Activated CD4-positive, alpha-beta T cell treated with anti-CD3 and anti-CD28 coated beads, Interleukin-2, amount 50 U/mL, for 16 hours (primary cell): ENCODE results near the gene SEMA6D.
"Not testable (repeated sequence)": the region's sequence is repeated elsewhere in the genome, so short reads cannot be mapped to it uniquely, and the experiment has no call there.

ENCODE experiments used
- DNase-seq: peaks from one replicate; pipeline ENCODE4 v3.0.0-alpha.2; 2020

Gene SEMA6D

DNA sequence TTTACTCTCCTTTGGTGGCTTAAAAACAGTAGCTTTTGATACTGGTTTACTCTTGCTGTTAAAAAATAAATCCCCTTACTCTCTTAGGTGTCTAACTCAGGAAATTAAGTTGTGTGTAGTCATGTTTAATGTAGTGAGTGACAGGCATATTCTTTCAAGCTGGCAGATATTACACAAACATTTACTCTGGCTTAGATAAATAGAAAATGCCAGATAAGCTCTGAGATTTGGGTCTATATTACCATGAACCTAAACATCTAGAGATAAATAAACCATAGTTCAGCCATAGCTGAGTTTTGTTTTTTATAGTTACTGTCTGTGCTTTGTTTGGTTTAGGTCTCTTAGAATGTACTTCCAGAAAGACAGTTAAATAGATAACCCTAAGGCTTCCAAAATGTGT is 2.4 kb downstream of the SEMA6D start:
- no peak for DNase-seq

DNA sequence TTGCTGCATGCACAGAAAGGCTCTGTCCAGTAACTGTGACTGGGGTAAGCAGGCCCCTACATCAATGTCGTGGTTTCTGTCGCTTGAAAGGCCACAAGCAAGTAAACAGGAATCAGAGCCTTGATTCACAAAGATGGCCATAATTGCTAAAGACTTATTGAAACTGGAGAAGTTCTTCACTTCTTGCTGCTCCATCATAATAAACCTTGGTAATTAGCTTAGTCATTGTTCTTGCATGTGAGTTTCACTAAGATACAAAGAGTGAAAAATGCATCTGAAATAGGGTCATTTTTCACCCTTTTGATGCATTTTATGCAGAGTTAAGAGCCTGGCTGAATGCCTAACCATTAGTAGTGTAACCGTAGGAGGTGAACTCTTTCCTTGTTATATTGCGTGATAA is 3.2 kb downstream of the SEMA6D start:
- DNase-seq: no peak

DNA sequence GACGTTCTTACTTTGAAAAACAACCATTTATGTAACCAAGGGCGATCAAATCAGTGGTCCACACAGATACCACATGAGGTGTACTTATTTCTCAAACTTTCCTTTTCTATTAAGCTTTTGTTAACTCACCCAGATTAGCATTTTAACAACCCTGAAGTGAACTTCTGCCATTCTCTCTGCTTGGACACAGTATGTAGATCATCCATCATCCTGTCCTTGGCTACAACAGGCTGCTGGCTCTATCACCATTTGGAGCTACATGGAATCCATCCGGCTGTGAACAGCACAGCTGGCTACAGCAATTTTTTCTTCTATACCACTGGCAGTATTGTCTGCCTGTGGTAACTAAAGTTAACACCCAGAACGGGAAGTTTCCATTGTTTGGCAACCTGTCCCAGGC is 4.4 kb downstream of the SEMA6D start:
- DNase-seq: no peak

DNA sequence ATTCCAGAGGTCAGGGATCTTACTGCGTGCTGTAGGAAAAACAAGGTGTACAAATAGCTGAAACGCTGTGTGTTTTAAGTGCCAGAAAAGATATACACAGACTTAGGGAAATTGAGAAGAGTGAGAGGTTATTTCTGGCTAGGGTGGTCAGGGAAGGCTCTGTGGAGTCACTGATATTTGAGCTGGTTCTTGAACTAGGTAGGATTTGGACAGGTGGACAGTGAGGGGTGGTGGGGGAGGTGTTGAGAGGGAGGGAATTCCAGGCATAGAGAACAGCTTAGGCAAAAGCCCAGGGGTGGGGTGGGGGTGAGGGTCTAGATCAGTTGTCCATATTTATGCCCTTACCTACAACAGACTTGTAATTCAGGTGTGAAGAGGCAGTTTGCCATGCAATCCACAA is 7.0 kb downstream of the SEMA6D start:
- DNase-seq: no peak

DNA sequence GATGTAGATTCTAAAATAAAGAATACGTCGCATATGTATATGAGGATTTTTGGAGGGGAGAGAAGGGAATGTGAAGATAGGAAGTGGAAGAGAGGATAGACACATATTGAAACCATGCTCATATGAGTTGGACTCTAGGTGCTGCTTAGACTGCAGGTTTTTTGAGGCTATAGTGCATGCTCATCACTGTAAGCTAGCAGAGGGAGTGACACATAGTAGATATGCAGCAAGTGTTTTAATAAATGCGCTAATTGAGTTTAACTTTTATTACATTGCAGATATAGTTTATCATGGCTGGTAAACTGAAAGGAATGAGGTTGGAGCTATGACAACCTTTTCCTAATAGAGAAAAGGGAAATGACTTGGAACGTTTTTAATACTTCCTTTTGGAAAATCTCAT is 7.7 kb downstream of the SEMA6D start:
- no peak for DNase-seq

DNA sequence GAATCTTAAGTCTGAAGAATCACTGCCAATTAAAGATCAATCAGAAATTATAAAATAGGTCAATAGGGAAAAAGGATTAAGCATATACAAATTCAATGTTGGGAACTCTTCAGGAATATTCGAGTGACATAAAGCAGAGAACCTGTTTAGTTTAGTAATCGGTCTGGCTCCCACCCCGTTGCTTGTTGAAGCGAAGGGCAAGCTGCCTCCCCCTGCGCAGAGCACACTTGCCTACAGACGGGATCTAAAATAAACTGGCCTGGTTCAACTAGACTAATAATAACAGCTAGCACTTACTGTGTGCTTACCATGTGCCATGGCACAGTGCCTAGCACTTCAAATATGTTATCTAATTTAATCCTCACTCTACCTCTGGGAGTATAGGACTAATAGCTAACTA is 8.6 kb downstream of the SEMA6D start:
- no peak for DNase-seq

DNA sequence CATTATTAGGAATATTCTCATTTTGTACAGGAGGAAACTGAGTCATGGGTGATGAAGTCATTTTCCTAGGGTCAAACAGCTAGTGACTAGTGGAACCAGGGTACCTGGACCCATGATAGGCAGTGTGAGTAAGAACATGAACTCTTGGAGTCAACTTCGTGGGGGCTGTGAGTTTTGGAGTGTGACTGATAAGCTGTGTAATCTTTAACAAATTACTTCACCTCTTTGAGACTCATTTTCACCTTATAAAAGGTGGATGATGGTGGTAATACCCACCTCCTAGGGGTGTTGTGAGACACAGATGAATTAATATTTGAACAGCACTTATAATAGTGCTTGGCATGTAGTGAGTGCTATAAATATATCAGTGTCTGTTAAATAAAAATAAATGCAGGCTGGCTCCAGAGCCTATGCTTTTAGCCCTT is 9.1 kb downstream of the SEMA6D start:
- no peak for DNase-seq

DNA sequence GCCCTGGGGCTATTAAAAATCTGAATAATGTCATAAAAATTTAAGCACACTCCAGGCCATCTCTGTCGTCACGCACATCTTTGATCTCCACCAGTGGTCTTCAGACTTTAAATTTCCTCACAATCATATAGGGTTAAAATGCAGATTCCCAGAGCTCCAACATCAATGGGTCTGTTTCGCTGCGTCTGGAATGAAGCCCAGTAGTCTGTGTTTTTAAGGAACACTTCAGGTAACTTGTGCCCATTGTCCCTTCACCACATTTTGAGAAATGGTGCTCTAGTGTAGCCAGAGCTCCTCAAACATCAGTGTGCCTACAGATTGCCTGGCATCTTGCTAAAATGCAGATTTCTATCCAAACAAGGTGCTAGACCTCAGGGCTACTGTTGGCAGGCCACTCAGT is 9.8 kb downstream of the SEMA6D start:
- DNase-seq: no peak

DNA sequence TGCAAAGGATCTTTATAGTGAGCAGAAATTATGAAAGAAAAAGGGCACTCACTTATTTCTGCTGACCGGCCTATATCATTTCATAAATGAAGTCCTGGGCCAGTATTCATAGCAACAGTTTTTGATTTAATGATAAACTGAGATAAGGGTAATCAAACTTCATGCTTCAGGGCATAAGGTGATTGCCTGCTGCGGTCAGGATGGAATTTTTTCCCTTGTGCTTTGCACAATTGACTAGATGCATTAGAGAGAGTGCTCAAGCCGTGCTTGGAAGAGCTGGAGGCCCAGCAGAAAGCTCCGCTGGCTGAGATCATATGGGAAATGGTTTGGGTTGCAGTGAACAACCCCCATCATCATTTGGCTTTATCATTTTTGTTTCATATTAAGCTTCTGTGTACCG is 10.4 kb downstream of the SEMA6D start:
- DNase-seq: no peak

DNA sequence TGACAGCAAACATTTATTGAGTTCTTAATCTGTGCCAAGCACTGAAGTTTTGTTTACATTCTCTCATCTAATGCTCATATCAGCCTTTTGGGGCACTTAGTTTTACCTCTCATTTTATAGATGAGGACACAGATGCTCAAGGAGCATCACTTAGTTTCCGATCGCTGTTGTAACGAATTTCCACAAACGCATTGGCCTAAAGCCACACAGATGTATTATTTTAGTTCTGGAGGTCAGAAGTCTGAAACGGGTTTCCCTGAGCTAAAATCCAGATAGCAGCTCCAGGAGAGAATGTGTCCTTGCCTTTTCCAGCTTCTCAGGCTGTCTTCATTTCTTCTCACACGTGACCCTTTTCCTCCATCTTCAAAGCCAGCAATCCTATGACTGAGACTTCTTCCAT is 11.1 kb downstream of the SEMA6D start:
- no peak for DNase-seq

DNA sequence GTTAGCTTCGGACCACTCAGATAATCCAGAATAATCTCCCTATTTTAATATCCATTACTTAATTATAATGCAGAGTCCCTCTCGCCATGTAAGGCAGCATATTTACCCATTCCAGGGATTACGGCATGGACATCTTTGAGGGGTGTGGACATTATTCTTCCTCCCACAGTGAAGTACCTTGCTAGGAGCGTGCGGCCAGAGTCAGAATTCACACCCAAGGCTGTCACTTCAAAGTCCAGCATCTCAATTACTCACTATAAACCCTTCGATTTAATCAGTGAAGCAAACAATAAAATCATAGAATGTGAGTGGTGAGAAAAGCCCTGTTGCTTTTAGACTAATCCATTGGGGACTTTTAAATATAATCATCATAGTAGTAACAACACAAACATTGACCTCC is 11.6 kb downstream of the SEMA6D start:
- no peak for DNase-seq

DNA sequence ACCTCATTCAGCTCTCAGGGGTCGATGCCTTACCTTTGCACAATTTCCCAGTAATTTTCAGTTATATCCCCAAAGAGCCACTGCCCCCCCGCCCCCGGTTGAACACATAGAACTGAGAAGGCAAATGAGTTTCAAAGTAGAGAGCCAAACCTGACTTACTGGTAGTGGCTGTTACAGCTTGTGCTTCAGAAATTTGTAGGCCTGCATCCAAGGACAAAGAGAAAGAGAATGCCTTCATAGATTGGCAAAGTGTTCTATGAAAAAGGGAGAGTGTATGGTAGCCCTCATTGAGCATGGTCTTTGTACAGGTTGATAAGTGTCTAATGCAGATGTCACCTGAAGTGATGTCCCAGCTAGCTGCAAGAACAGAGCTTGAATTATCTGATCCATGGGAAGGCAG is 13.9 kb downstream of the SEMA6D start:
- DNase-seq: no peak

DNA sequence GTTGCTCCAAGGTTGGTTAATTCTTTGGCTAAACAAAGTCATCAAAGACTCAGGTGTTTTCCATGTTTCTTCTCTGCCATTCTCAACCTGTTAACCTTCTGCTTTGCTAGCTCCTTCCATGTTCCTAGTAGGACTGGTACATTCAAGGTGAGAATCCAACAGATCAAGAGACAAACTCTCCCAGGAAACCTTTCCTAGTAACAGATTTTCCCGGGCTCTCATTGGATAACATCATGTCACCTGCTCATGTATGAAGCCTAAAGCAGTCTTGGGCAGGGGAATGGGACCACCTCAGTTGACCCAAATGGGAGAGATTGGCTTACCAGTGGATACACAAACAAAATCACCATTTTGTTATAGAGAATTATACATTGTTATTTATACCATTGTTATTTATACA is 14.9 kb downstream of the SEMA6D start:
- DNase-seq: no peak

DNA sequence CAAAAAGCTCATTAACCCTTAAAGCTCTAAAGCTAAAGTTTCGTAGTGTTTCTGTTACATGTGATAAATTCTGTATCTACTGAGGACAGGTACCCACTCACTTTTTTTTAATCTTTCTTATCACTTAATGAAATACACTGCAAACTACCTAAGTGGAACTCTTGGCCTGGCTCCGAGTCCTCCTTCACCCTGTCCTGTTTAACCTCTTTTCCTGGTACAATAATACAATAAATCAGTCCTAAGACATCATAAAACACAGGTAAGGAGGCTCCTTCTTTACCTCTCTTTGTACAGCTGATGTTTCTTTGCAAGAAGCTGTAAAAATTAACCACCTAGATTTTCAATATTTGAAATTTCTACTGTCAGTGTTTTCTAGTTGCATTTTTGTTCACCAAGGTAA is 15.8 kb downstream of the SEMA6D start:
- no peak for DNase-seq

DNA sequence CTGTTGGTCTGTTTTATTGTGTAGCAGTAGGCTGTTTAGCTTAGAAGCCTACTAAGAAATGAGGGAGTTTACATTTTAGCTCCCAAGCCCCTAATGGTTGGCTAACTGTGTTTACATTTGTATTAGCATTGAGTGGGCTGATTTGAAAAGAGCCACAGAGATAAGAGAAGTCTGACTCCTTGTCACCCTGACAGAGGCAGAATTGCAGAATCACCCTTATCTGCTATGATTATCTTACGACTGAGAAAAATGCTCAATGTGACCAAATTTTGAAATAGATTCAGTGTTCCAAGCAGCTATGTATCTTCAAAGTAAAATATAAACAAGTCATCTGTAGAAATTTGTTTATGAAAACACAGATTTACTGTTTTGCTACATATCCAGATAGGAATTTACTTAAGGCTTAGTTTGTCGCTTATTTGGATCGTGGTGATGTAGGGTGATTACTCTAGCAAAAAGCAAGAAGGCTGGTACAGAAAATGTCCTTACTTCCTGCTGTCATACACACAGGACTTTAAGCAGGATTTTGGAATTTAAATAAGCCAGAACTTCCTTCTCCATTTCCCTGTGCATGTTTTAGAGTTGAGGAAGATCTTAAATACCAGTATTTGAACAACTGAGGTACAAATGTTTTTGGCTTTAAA is 19.0 kb downstream of the SEMA6D start:
- DNase-seq: no peak

DNA sequence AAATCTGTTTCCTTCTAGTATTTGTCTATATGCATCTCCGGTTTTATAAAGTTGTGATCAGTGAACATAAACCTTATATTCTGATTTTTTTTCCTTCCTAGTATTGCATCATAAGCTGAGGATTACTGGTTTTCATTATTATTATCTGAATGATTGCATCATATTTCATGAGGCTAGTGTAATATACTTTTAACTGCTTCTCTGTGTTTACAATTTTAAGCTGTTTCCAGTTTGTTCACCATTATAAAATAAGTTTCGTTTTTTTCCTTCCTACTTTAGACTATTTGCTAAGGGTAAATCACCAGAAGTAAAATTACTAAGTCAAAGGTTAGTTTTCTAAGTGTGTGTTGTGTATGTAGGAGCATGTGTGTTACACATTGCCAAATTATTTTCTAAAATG is 20.2 kb downstream of the SEMA6D start:
- no peak for DNase-seq

DNA sequence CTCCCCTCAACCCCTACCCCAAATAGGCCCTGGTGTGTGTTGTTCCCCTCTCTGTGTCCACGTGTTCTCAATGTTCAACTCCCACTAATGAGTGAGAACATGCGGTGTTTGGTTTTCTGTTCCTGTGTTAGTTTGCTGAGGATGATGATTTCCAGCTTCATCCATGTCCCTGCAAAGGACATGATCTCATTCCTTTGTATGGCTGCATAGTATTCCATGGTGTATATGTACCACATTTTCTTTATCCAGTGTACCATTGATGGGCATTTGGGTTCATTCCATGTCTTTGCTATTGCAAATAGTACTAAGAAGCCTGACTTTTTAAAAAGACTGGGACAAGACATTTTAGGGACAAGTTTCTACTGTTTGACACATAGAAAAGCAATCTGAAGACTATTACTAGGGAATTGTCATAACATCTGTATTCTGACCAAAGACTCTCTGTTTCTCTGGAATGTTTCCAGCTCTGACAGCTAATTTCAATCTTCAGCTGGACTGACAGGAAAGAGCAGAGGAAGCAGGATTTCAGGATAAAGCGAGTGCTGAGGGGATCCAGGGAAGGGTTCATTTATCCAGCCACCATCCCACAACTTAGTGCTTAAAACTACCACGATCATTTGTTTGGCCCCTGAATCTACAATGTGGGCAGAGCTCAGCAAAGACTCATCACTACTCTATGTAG is 21.0 kb downstream of the SEMA6D start:
- DNase-seq: not testable (repeated sequence)

DNA sequence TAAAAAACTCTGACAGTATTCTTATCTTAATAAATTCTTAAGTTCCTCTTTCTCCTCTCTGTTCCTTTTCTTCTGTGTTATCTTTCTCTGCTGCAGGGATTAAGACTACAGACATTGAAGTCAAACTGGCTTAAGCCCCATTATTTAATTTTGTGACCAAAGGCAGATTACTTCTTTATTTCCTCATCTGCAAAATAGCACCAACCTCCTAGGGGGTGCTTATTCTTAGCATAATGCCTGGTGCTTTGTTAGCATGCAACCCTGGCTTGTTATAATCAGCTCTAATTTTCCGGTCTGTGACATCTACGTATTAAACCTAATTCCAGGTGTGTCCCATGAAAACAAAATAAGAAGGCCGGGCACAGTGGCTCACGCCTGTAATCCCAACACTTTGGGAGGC is 23.8 kb downstream of the SEMA6D start:
- DNase-seq: no peak

DNA sequence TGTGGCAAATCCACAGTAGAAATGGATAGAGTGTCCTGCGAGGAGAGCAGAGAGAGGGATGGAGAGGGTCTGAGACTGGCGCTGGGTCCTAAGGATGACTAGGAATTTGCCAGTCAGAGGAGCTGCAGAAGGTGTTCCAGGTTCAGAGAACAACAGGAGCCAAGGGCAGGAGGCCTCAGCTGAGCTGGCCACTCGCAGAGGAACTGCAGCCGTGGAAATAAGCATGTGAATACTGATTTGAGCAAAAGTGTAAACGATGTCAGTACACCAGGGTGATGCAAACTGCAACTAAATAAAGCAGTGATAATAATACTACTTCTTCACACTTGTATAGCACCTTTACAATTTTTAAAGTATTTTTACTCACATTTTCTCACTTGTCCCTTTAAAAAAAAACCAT is 24.6 kb downstream of the SEMA6D start:
- DNase-seq: no peak

DNA sequence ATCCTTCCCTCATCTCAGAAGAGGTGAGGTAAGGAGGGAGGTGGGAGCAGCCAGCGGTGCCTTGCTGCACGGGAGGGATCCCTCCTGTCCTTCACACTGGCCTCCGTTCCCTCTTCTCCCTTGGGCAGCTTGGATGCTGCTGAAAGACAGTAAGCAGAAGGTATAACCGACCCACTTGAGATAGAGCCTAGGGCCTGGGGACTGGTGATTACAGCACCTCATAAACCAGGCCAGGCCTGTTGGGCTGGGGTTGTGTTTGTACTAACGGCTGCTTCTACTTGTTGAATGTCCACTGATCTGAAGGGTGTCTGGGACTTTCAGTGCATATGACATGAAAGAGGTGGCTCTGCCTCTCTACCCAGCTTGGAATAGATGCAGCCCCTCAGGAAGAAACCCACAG is 25.0 kb downstream of the SEMA6D start:
- DNase-seq: no peak

DNA sequence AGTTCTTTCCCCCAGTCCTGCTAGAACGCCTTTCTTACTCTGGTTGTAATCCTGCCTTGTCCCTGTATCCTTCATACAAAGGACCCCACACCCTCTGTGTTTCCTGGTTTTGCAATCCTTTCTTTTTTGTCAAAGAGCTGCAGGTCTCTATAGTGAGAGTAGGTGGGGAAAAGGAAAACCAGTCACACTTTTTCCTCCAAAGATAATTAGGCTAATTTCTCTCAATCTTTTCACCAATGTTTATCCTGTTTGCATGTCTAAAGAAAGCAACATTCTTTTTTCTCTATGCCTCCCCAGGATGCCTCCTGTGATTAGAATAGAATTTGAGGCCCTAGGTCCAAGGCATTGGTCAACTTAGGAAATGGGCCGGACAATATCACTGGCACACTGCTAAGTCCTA is 25.4 kb downstream of the SEMA6D start:
- no peak for DNase-seq

DNA sequence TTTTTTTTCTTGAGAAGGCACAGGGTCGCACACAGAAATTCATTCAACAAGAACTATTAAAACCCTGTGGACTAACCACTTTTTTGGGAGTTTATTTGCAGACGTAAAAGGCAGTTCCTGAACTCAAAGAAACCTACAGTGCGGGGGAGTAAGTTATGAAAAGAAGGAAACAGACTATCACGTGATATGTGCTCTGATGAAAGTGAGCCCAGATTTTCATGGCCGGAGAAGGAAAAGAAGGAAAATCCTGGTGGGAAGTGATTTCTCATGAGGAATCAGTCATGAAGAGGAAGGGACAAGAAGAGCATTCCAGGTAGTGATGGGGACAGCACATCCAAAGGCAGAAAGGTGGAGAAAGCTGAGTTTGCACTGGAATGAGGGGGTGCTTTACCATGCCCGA is 26.1 kb downstream of the SEMA6D start:
- no peak for DNase-seq

DNA sequence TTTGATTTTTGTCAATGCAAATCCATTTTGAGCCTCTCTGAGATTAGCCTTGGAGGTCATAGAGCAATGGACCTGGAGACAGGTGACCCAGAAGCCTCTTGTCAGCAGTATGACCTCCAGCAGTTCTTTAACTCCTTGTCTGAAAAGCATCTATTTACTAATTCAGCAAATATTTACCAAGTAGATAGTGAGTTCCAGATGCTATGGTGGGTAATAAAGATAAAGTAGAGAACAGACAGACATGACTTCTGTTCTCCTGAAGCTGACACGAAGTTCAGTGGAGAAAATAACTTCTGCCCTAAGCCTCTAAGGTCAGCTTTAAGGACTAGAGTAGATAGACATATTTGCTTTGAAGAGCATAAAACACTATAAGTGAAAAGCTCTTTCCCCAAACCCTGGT is 26.6 kb downstream of the SEMA6D start:
- DNase-seq: no peak

DNA sequence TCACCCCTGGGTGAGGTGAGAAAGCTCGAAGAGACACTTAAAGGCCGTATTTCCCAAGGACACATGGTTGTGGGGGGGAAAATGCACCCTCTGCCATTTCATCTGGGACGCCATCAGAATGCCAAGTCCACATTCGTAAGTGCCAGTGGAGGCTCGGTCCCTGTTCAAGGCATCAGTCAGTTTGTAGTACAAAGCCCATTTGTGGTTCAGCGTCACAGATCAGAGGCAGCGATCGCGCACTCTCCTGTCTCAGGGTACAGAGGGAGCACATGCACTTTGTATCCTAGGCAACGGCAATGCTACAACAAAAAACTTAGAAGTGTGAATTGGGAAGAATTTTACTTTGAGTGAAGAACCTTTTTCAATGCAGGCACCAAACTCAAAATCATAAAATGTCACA is 27.2 kb downstream of the SEMA6D start:
- no peak for DNase-seq

DNA sequence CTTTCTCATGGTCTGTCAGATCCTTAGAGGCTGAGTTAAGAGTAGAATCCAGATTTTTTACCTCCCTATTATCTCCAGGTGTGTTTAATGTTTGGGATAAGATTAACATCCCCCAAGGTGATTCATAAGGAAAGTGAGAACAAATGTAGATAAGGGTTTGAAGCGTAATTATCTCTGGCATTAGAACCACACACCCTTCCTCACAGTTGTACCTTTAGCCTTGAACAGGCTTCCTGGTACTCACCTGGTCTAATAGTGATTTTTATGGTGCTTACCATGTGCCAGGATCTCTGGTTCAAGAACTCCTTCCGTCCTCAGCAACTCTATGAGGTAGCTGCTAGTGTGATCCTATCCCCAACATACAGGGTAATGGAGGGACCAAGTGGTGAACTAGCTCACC is 27.7 kb downstream of the SEMA6D start:
- no peak for DNase-seq
